ENCODE measurements around the gene MCRIP2.

- TF ChIP-seq EZH2 (IDR thresholded peaks at IDR 0.05; ENCODE audit: low read depth, unreplicated experiment) (no peak), CTCF (conservative IDR thresholded peaks at IDR 0.05; ENCODE audit: low read depth in 2 of 2) (no peak), ZNF114 (CRISPR knock-in tag; IDR thresholded peaks at IDR 0.05) (no peak), REST (IDR thresholded peaks at IDR 0.05; ENCODE audit: unreplicated experiment) (no peak), POLR2AphosphoS5 (IDR thresholded peaks at IDR 0.05; ENCODE audit: low read depth) (peak; percentile 63; the same call in 1 of the 2 replicates), ETS1 (IDR thresholded peaks at IDR 0.05) (no peak), CREB1 (CRISPR knock-in tag; IDR thresholded peaks at IDR 0.05; ENCODE audit: low read depth) (no peak)
These were observed 10.7 kb upstream of the MCRIP2 start, which contains the start of gene WFIKKN1 for GRCh38 chr16:630815-631405.

Data from GM23338 (cell line).